ENCODE measurements around the gene CSMD2.

DNA sequence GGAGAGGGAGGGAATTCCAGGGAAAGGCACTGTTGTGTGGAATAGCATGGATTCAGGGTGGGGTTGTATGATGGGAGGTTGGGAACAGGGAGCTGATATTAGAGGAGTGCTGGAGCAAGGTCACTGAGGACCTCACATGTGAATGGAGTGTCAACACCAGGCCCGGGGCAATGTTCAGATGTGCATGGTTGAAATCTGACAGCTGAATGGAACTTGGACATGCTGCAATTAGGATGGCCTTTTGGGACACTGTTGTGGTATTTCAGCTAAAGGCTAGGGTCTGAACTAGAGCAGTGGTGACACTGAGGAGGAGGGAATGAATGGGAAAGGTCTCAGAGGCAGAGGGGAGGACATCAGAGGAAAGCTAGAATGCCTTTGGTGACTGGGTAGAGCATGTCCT, 667.6 kb downstream of the CSMD2 start:
- TF ChIP-seq, protein P1, sequence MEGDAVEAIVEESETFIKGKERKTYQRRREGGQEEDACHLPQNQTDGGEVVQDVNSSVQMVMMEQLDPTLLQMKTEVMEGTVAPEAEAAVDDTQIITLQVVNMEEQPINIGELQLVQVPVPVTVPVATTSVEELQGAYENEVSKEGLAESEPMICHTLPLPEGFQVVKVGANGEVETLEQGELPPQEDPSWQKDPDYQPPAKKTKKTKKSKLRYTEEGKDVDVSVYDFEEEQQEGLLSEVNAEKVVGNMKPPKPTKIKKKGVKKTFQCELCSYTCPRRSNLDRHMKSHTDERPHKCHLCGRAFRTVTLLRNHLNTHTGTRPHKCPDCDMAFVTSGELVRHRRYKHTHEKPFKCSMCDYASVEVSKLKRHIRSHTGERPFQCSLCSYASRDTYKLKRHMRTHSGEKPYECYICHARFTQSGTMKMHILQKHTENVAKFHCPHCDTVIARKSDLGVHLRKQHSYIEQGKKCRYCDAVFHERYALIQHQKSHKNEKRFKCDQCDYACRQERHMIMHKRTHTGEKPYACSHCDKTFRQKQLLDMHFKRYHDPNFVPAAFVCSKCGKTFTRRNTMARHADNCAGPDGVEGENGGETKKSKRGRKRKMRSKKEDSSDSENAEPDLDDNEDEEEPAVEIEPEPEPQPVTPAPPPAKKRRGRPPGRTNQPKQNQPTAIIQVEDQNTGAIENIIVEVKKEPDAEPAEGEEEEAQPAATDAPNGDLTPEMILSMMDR (IDR thresholded peaks at IDR 0.05; ENCODE audit: low read length) = no peak
- TF ChIP-seq EZH2phosphoT487 (IDR thresholded peaks at IDR 0.05; ENCODE audit: low read length) (no peak), EZH2 (optimal IDR thresholded peaks at IDR 0.05; ENCODE audit: low read depth, low read length) (no peak)

Data from MM.1S (cell line).